Smooth muscle cell (in vitro differentiated cells): ENCODE results near the gene LRRC49. TPM values are rescaled to one million over a fixed set of nuclear protein-coding genes. Genes with fewer than 3 reads are reported as not detected.

Source experiments
- DNase-seq: peaks from one replicate; lab custom pipeline; 2025; ENCODE audit not compliant: unreplicated experiment; lab: John Stamatoyannopoulos, UW
- H2AFZ ChIP-seq: fragments of 200-600 bp; sonication (generic); 2 replicates; pipeline ENCODE4 v1.6.0; 2016; ENCODE audit warnings: antibody characterized with exemption, low read depth, mild to moderate bottlenecking
- H3F3A ChIP-seq: fragments of 200-600 bp; sonication (generic); 2 replicates; pipeline ENCODE4 v1.6.0; 2017; ENCODE audit warnings: antibody characterized with exemption, low read depth
- H3K27ac ChIP-seq: fragments of 200-600 bp; sonication (generic); 2 replicates; pipeline ENCODE4 v1.5.1; 2016; ENCODE audit warnings: low read depth, mild to moderate bottlenecking
- H3K27me3 ChIP-seq: fragments of 200-600 bp; sonication (generic); 2 replicates; pipeline ENCODE4 v1.6.1; 2016; ENCODE audit warnings: low read depth, mild to moderate bottlenecking
- H3K36me3 ChIP-seq: fragments of 200-600 bp; sonication (generic); 2 replicates; pipeline ENCODE4 v1.5.1; 2016; ENCODE audit warnings: low read depth
- H3K4me1 ChIP-seq: fragments of 200-600 bp; sonication (generic); 2 replicates; pipeline ENCODE4 v1.5.1; 2016; ENCODE audit warnings: low read depth
- H3K4me2 ChIP-seq: fragments of 200-600 bp; sonication (generic); 2 replicates; pipeline ENCODE4 v1.6.0; 2016; ENCODE audit warnings: mild to moderate bottlenecking
- H3K4me3 ChIP-seq: fragments of 200-600 bp; sonication (generic); 2 replicates; pipeline ENCODE4 v1.5.1; 2016; ENCODE audit warnings: mild to moderate bottlenecking
- H3K79me2 ChIP-seq: fragments of 200-600 bp; sonication (generic); 2 replicates; pipeline ENCODE4 v1.6.0; 2016; ENCODE audit warnings: low read depth, mild to moderate bottlenecking
- H3K9ac ChIP-seq: fragments of 200-600 bp; sonication (generic); 2 replicates; pipeline ENCODE4 v1.6.0; 2016; ENCODE audit warnings: low read depth
- H3K9me3 ChIP-seq: fragments of 200-600 bp; sonication (generic); replicated peaks from 2 replicates; pipeline ENCODE4 v1.5.1; 2016; ENCODE audit warnings: low read depth
- H4K20me1 ChIP-seq: fragments of 200-600 bp; sonication (generic); 2 replicates; pipeline ENCODE4 v1.6.0; 2016; ENCODE audit warnings: low read depth
- WGBS: methylation state at CpG from one replicate; pipeline ENCODE4 v1.1.7; 2016; ENCODE audit warnings: low lambda C conversion rate; 5-methylcytosine and 5-hydroxymethylcytosine counted together
- polyA plus RNA-seq: library from polyadenylated mRNA; unstranded; fragments of >200 nt; fragmentation: Nextera tagmentation; extraction: Ambion mirVana; gene quantifications from 2 replicates; pipeline ENCODE4 v1.2.1, GENCODE V29; 2016
- total RNA-seq: library from RNA; depleted of rRNA; stranded (reverse); fragments of >200 nt; gene quantifications from 2 replicates; pipeline ENCODE4 v1.2.3, GENCODE V29; 2014
- TF ChIP-seq, protein P1 (sequence below): fragments of 200-600 bp; sonication (generic); IDR thresholded peaks from 2 replicates; pipeline ENCODE4 v1.5.1; 2017; ENCODE audit warnings: borderline replicate concordance, mild to moderate bottlenecking, antibody characterized with exemption; ENCODE audit not compliant: insufficient read depth, poor library complexity, severe bottlenecking

Gene LRRC49
- total and polyA plus RNA-seq, 2 experiments from 2014 or later, result 3.1 to 8.3 TPM

DNA sequence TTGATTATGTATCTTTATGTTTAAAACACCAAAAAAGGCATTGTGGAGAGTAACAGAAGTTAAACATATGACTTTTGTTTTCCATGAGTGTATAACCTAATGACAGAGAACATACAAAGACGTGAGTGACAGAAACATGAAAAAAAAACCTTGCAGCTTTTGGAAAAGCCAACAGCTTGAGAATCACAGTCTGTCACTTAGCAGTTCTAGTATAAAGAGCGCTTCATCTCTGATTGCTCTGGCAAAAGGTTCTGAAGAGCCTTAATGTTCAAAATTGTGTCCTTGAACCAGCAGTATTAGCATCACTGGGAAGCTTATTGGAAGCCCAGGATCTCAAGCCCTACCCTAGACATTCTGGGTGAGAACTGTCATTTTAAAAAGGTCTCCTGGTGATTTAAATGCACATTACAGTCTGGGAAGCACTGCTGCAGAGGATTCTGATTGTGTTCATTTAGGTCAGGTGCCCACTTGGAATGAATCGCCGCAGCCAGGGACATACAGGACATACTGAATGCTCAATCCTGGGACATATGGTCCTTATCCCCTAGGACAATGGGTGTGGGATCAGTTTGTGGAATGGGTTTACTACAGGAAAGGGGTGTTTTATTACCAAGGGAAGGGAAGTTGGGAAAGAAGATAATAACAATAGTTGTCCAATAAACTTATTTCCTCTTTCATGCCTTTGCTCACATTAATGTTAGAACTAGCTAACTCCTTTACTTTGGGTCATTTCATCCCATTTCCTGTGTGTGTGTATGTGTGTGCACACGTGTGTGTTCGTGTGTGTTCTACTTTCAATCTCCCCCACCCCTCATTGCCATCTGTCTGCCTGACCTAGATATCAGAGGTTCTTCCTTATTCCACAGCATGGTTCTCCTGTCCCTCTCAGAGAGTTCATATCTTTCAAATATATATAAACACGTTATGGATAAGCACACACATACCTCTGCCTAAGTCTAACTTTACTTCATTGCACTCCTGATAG is 55.0 kb downstream of the LRRC49 start:
- no peak overlapping the region for H3K27ac ChIP-seq
- no peaks in the 10 kb centered on the region for H3K27me3 ChIP-seq
- H3K4me3 ChIP-seq, result no peak overlapping the region
- no peaks in the 10 kb centered on the region for H3F3A ChIP-seq
- WGBS, result 92% methylated on average over 7 of the region's 7 CpGs
- H3K4me1 ChIP-seq, result no peaks in the 10 kb centered on the region
- no peak overlapping the region for H3K9ac ChIP-seq
- no peak for DNase-seq
- H3K9me3 ChIP-seq, result peaks cover 7% of the 10 kb centered on the region
- H3K79me2 ChIP-seq, result no peaks in the 10 kb centered on the region
- H4K20me1 ChIP-seq, result no peaks in the 10 kb centered on the region
- TF ChIP-seq, protein P1, sequence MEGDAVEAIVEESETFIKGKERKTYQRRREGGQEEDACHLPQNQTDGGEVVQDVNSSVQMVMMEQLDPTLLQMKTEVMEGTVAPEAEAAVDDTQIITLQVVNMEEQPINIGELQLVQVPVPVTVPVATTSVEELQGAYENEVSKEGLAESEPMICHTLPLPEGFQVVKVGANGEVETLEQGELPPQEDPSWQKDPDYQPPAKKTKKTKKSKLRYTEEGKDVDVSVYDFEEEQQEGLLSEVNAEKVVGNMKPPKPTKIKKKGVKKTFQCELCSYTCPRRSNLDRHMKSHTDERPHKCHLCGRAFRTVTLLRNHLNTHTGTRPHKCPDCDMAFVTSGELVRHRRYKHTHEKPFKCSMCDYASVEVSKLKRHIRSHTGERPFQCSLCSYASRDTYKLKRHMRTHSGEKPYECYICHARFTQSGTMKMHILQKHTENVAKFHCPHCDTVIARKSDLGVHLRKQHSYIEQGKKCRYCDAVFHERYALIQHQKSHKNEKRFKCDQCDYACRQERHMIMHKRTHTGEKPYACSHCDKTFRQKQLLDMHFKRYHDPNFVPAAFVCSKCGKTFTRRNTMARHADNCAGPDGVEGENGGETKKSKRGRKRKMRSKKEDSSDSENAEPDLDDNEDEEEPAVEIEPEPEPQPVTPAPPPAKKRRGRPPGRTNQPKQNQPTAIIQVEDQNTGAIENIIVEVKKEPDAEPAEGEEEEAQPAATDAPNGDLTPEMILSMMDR, result no peak
- no peak overlapping the region for H3K4me2 ChIP-seq
- no peaks in the 10 kb centered on the region for H3K36me3 ChIP-seq
- H2AFZ ChIP-seq, result no peak overlapping the region

DNA sequence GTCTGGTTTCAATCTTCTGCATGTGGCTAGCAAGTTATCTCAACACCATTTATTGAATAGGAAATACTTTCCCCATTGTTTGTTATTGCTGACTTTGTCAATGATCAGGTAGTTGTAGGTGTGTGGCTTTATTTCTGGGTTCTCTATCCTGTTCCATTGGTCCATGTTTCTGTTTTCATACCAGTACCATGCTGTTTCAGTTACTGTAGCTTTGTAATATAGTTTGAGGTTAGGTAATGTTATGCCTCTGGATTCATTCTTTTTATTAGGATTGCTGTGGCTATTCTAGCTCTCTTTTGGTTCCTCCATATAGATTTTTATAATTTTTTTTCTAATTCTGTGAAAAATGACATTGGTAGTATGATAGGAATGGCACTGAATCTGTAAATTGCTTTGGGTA is 58.3 kb downstream of the LRRC49 start:
- Histone ChIP-seq H3F3A (no peaks in the 10 kb centered on the region), H2AFZ (no peak overlapping the region), H3K9ac (no peak overlapping the region), H3K9me3 (peaks cover 7% of the 10 kb centered on the region), H3K4me2 (no peak overlapping the region), H3K27ac (no peak overlapping the region), H3K36me3 (no peaks in the 10 kb centered on the region), H3K4me1 (no peaks in the 10 kb centered on the region), H3K4me3 (no peak overlapping the region), H4K20me1 (no peaks in the 10 kb centered on the region), H3K79me2 (no peaks in the 10 kb centered on the region), H3K27me3 (no peaks in the 10 kb centered on the region)
- no peak for DNase-seq
- TF ChIP-seq, protein P1, result no peak

DNA sequence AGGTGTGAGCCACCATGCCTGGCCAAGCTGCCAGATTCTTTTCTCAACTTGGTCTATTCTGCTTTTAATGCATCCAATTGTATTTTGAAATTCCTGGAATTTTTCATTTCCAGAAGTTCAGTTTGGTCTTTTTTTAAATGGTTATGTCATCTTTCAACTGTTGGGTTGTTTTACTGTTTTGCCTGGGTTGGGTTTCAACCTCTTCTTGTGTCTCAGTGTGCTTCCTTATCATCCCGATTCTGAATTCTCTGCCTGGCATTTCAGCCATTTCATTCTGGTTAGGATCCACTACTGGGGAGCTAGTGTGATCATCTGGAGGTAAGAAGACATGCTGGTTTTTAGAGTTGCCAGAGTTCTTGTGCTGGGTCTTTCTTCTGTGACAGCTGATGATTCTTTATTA is 61.5 kb downstream of the LRRC49 start:
- H3K4me2 ChIP-seq, result no peak overlapping the region
- H3K36me3 ChIP-seq, result no peaks in the 10 kb centered on the region
- DNase-seq, result no peak
- no peak overlapping the region for H3K27ac ChIP-seq
- TF ChIP-seq, protein P1, result no peak
- H3K27me3 ChIP-seq, result no peaks in the 10 kb centered on the region
- H3K9me3 ChIP-seq, result peaks cover 7% of the 10 kb centered on the region
- H3K4me1 ChIP-seq, result no peaks in the 10 kb centered on the region
- H3K79me2 ChIP-seq, result no peaks in the 10 kb centered on the region
- H2AFZ ChIP-seq, result no peak overlapping the region
- H4K20me1 ChIP-seq, result no peaks in the 10 kb centered on the region
- H3F3A ChIP-seq, result no peaks in the 10 kb centered on the region
- WGBS, result 96% methylated on average over 1 of the region's 1 CpG
- no peak overlapping the region for H3K4me3 ChIP-seq
- H3K9ac ChIP-seq, result no peak overlapping the region
